ENCODE measurements around the gene PLA2G4D. TPM values are rescaled to one million over a fixed set of nuclear protein-coding genes. Genes with fewer than 3 reads are reported as not detected.

The PLA2G4D gene, protein sequence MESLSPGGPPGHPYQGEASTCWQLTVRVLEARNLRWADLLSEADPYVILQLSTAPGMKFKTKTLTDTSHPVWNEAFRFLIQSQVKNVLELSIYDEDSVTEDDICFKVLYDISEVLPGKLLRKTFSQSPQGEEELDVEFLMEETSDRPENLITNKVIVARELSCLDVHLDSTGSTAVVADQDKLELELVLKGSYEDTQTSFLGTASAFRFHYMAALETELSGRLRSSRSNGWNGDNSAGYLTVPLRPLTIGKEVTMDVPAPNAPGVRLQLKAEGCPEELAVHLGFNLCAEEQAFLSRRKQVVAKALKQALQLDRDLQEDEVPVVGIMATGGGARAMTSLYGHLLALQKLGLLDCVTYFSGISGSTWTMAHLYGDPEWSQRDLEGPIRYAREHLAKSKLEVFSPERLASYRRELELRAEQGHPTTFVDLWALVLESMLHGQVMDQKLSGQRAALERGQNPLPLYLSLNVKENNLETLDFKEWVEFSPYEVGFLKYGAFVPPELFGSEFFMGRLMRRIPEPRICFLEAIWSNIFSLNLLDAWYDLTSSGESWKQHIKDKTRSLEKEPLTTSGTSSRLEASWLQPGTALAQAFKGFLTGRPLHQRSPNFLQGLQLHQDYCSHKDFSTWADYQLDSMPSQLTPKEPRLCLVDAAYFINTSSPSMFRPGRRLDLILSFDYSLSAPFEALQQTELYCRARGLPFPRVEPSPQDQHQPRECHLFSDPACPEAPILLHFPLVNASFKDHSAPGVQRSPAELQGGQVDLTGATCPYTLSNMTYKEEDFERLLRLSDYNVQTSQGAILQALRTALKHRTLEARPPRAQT
- polyA plus RNA-seq (2013, experiment 1 of 4) = not detected
- not detected for polyA plus RNA-seq (2013, experiment 2 of 4)
- polyA plus RNA-seq (2013, experiment 3 of 4) = not detected
- polyA plus RNA-seq (2013, experiment 4 of 4) = not detected

GRCh38 chr15:42094512-42094963 is at the start of gene PLA2G4D:
TSS of gene PLA2G4D (minus strand) at chr15:42094562. CDS start at chr15:42094459, 103 bp downstream.
- H3K4me3 ChIP-seq (ENCODE audit: insufficient read depth, low read depth, low read length) = no peak within 1 kb of the TSS
- H3K4me1 ChIP-seq (ENCODE audit: control insufficient read depth, insufficient read depth, low read length) = peaks cover 10% of the 10 kb centered on the region
- no peak within 1 kb of the TSS for H3K27ac ChIP-seq (ENCODE audit: insufficient read depth, low read depth, low read length, poor library complexity, severe bottlenecking)
- no peaks in the 10 kb centered on the region for H3K9me3 ChIP-seq (ENCODE audit: control insufficient read depth, low read length)
- WGBS, 2 experiments = 89 to 91% methylated on average over 6 of the region's 6 CpGs
- H3K27me3 ChIP-seq (ENCODE audit: control insufficient read depth, insufficient read depth, low read length, poor library complexity, severe bottlenecking) = no peaks in the 10 kb centered on the region
- H3K36me3 ChIP-seq (ENCODE audit: control insufficient read depth, insufficient read depth, low read length) = no peaks in the 10 kb centered on the region

DNA sequence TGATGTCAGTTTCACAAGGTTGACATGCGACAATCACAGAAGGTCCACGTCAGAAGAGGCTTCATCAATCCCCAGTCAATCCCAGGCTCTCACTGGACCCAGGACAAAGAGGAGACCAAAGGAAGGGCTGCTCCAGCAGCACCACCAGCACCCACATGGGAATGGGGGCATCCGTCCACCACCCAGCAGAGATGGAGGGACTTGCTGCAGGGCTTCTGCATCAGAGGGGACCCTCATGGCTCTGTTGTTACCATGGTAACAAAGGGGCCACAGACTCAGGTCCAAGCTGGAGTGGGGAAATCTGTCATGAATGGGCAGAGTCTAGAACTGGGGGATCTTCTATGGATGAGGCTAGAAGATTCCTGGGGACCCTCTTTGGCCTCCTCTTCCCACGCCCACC is 49.0 kb upstream of the PLA2G4D start:
- H3K4me3 ChIP-seq (ENCODE audit: insufficient read depth, low read depth, low read length) = no peak overlapping the region
- no peaks in the 10 kb centered on the region for H3K36me3 ChIP-seq (ENCODE audit: control insufficient read depth, insufficient read depth, low read length)
- no peaks in the 10 kb centered on the region for H3K27me3 ChIP-seq (ENCODE audit: control insufficient read depth, insufficient read depth, low read length, poor library complexity, severe bottlenecking)
- H3K4me1 ChIP-seq (ENCODE audit: control insufficient read depth, insufficient read depth, low read length) = no peaks in the 10 kb centered on the region
- whole genome bisulfite sequencing, 2 experiments = 92 to 95% methylated on average over 4 of the region's 4 CpGs
- H3K27ac ChIP-seq (ENCODE audit: insufficient read depth, low read depth, low read length, poor library complexity, severe bottlenecking) = no peak overlapping the region
- H3K9me3 ChIP-seq (ENCODE audit: control insufficient read depth, low read length) = no peaks in the 10 kb centered on the region

DNA sequence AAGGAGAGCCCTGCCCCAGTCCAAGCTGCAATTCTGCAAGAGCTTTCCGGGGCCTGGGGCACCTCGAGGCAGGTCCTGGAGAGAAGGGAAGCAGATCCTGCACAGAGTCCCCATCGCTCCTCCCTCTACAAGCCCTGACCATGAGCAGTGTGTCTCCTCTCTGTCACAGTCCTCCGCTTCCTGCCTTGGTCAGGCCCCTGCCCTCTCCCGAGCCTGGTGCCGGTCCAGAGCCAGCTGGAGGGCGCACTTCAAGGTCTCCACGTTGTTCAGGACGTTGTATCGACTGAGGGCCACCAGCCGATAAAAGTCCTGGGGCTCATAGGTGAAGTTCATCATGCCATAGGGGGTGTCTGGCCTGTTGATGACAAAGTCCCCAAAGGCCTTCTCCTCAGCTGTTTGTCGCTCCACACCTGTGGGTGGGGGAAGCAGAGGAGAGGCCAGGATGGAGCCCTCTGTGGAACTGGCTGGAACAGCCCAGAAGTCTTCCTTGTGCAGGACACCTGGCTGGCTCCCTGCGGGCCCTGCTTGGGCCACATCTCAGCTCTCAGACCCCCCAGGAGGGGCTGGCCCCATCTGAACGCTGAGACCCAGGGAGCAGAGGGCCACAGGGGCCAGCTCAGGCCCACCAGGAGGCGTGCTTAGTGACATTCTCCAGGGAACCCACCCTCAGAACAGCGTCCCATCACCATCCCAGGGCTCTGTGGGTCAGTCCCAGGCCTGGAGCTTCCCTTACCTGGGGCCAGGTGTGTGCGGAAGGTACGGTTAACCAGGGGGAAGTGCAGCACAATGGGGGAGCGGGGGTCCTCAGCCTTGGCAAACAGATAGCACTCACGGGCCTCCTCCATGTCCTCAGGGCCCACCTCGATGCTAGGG is 47.7 kb upstream of the PLA2G4D start:
- Histone ChIP-seq H3K4me3 (ENCODE audit: insufficient read depth, low read depth, low read length) (no peak overlapping the region), H3K27me3 (ENCODE audit: control insufficient read depth, insufficient read depth, low read length, poor library complexity, severe bottlenecking) (no peaks in the 10 kb centered on the region), H3K36me3 (ENCODE audit: control insufficient read depth, insufficient read depth, low read length) (no peaks in the 10 kb centered on the region), H3K9me3 (ENCODE audit: control insufficient read depth, low read length) (no peaks in the 10 kb centered on the region), H3K4me1 (ENCODE audit: control insufficient read depth, insufficient read depth, low read length) (no peaks in the 10 kb centered on the region), H3K27ac (ENCODE audit: insufficient read depth, low read depth, low read length, poor library complexity, severe bottlenecking) (no peak overlapping the region)
- WGBS, 2 experiments = 85% methylated on average over 21 of the region's 21 CpGs

GRCh38 chr15:42141246-42141645 is 46.9 kb upstream of the PLA2G4D start:
- Histone ChIP-seq H3K27ac (ENCODE audit: insufficient read depth, low read depth, low read length, poor library complexity, severe bottlenecking) (no peak overlapping the region), H3K9me3 (ENCODE audit: control insufficient read depth, low read length) (no peaks in the 10 kb centered on the region), H3K27me3 (ENCODE audit: control insufficient read depth, insufficient read depth, low read length, poor library complexity, severe bottlenecking) (no peaks in the 10 kb centered on the region), H3K4me1 (ENCODE audit: control insufficient read depth, insufficient read depth, low read length) (no peaks in the 10 kb centered on the region), H3K4me3 (ENCODE audit: insufficient read depth, low read depth, low read length) (no peak overlapping the region), H3K36me3 (ENCODE audit: control insufficient read depth, insufficient read depth, low read length) (no peaks in the 10 kb centered on the region)
- 92 to 94% methylated on average over 7 of the region's 7 CpGs for WGBS, 2 experiments

DNA sequence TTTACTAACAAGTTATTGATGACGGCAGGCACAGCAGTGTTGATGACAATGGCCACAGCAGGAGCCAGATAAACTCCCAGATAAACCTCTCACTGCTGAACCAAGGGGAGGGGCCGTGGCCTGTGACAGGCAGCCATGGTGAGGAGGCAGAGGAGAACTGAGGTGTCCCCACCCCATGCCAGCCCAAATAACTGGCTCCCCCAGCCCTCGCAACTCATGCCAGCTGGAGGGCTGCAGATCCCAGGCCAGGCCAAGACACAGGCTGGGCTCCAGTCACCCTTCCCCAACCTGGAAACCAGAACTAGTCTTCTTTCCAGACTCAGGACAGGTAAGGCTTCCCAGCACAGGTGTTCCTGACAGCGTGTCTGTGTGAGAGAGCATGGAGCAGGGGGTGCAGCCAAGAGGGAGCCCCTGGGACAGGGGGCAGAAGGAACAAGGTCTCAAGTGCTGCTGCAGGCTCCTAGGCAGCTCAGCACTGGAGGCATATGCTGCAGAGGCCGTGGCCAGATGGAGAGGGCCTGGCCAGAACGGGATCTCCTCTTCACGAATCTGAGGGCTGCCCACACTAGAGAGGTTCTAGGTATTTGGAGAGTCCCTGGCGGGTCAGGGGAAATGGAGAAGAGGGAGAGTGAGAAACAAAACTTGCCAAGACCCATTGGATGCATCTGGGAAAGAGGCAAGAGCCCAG is 46.2 kb upstream of the PLA2G4D start:
- Histone ChIP-seq H3K36me3 (ENCODE audit: control insufficient read depth, insufficient read depth, low read length) (no peaks in the 10 kb centered on the region), H3K9me3 (ENCODE audit: control insufficient read depth, low read length) (no peaks in the 10 kb centered on the region), H3K4me1 (ENCODE audit: control insufficient read depth, insufficient read depth, low read length) (no peaks in the 10 kb centered on the region), H3K4me3 (ENCODE audit: insufficient read depth, low read depth, low read length) (no peak overlapping the region), H3K27me3 (ENCODE audit: control insufficient read depth, insufficient read depth, low read length, poor library complexity, severe bottlenecking) (no peaks in the 10 kb centered on the region), H3K27ac (ENCODE audit: insufficient read depth, low read depth, low read length, poor library complexity, severe bottlenecking) (no peak overlapping the region)
- 86 to 87% methylated on average over 8 of the region's 8 CpGs for WGBS, 2 experiments

DNA sequence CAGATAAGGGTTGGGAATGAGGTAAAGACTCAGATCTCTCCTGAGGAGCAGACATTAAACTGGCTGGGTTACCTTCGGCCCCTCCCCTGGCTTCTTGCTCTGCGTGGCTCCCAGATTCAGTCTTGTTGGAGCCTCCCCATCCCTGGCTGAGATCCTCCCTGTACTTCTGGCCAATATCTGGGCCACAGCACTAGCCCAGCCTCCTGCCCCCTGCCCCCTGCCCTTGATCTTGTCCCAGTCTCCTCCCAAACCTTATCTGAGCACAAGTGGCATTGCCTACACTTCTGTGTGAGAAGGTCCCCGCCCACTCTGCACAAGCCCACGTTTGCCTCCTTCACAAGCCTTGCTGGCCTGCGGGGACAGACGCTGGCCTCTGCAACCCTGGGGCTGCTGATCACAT is 45.2 kb upstream of the PLA2G4D start:
- Histone ChIP-seq H3K9me3 (ENCODE audit: control insufficient read depth, low read length) (no peaks in the 10 kb centered on the region), H3K36me3 (ENCODE audit: control insufficient read depth, insufficient read depth, low read length) (no peaks in the 10 kb centered on the region), H3K27me3 (ENCODE audit: control insufficient read depth, insufficient read depth, low read length, poor library complexity, severe bottlenecking) (no peaks in the 10 kb centered on the region), H3K4me1 (ENCODE audit: control insufficient read depth, insufficient read depth, low read length) (no peaks in the 10 kb centered on the region), H3K4me3 (ENCODE audit: insufficient read depth, low read depth, low read length) (no peak overlapping the region), H3K27ac (ENCODE audit: insufficient read depth, low read depth, low read length, poor library complexity, severe bottlenecking) (no peak overlapping the region)
- WGBS, 2 experiments = 87 to 88% methylated on average over 6 of the region's 6 CpGs

DNA sequence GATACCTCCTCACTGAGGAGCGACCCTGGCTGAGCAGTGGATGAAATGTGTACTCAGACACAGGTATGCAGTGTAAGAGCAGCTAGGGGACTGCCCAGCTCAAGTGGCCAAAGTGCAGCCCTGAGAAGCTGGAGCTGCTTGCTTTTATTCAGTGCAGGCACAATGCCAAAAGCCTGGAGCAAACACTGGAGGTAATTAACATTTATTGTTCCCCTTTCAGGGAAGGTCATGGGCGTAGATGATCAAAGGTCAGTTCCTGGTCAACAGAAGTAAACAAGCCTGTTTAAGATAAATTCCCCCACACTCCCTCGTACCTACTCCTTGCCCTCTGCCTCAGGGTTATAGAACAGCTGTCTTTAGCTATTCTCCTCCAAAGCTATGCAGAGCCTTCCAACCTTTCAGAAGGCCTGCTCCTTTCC is 44.6 kb upstream of the PLA2G4D start:
- Histone ChIP-seq H3K36me3 (ENCODE audit: control insufficient read depth, insufficient read depth, low read length) (no peaks in the 10 kb centered on the region), H3K4me1 (ENCODE audit: control insufficient read depth, insufficient read depth, low read length) (no peaks in the 10 kb centered on the region), H3K9me3 (ENCODE audit: control insufficient read depth, low read length) (no peaks in the 10 kb centered on the region), H3K4me3 (ENCODE audit: insufficient read depth, low read depth, low read length) (no peak overlapping the region), H3K27me3 (ENCODE audit: control insufficient read depth, insufficient read depth, low read length, poor library complexity, severe bottlenecking) (no peaks in the 10 kb centered on the region), H3K27ac (ENCODE audit: insufficient read depth, low read depth, low read length, poor library complexity, severe bottlenecking) (no peak overlapping the region)
- WGBS, 2 experiments = 90 to 92% methylated on average over 3 of the region's 3 CpGs

DNA sequence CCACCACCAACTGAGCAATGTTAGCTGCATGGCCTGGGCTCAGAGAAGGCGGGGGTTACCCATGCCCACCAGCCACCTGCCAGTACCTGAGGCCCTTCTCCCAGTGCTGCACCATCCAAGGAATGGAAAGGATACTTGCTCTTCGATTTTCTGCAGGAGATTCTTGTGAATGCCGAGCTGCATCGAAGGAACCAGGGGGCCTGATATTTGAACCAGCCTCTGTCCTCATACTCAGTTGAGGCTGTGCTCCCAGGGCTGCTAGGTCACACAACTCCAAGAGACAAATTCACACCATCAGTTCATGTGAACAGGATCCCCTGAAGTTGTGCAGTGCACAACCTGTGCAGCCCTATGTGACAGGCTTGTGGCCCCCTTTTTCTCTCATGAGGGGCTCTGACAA is 44.0 kb upstream of the PLA2G4D start:
- Histone ChIP-seq H3K27me3 (ENCODE audit: control insufficient read depth, insufficient read depth, low read length, poor library complexity, severe bottlenecking) (no peaks in the 10 kb centered on the region), H3K4me3 (ENCODE audit: insufficient read depth, low read depth, low read length) (no peak overlapping the region), H3K36me3 (ENCODE audit: control insufficient read depth, insufficient read depth, low read length) (no peaks in the 10 kb centered on the region), H3K27ac (ENCODE audit: insufficient read depth, low read depth, low read length, poor library complexity, severe bottlenecking) (no peak overlapping the region), H3K9me3 (ENCODE audit: control insufficient read depth, low read length) (no peaks in the 10 kb centered on the region), H3K4me1 (ENCODE audit: control insufficient read depth, insufficient read depth, low read length) (no peaks in the 10 kb centered on the region)
- 89 to 93% methylated on average over 4 of the region's 4 CpGs for WGBS, 2 experiments

- no peak overlapping the region for H3K27ac ChIP-seq (ENCODE audit: insufficient read depth, low read depth, low read length, poor library complexity, severe bottlenecking)
- no peaks in the 10 kb centered on the region for H3K27me3 ChIP-seq (ENCODE audit: control insufficient read depth, insufficient read depth, low read length, poor library complexity, severe bottlenecking)
- WGBS, 2 experiments = 48 to 49% methylated on average over 11 of the region's 11 CpGs
- H3K9me3 ChIP-seq (ENCODE audit: control insufficient read depth, low read length) = no peaks in the 10 kb centered on the region
- H3K36me3 ChIP-seq (ENCODE audit: control insufficient read depth, insufficient read depth, low read length) = no peaks in the 10 kb centered on the region
- H3K4me3 ChIP-seq (ENCODE audit: insufficient read depth, low read depth, low read length) = no peak overlapping the region
- H3K4me1 ChIP-seq (ENCODE audit: control insufficient read depth, insufficient read depth, low read length) = no peaks in the 10 kb centered on the region
These were observed 43.3 kb upstream of the PLA2G4D start for GRCh38 chr15:42137461-42138261.
